MM.1S (cell line): Measurements from ENCODE around the gene KCNG3.

Experiments
- CTCF ChIP-seq: fragments of 300-600 bp; sonication (generic); IDR thresholded peaks from 2 replicates; pipeline ENCODE4 v1.5.1; 2016; ENCODE audit warnings: antibody characterized with exemption, low read length, mixed read lengths
- EZH2 ChIP-seq: fragments of 300-600 bp; sonication (generic); optimal IDR thresholded peaks from 2 replicates; pipeline ENCODE3; 2017; ENCODE audit warnings: low read depth, mild to moderate bottlenecking, antibody characterized with exemption, low read length, mixed read lengths
- EZH2phosphoT487 ChIP-seq: fragments of 300-600 bp; sonication (generic); IDR thresholded peaks from 2 replicates; pipeline ENCODE4 v1.6.1; 2018; ENCODE audit warnings: antibody characterized with exemption, low read length

- no peak for TF ChIP-seq CTCF
- TF ChIP-seq EZH2 = no peak
- no peak for TF ChIP-seq EZH2phosphoT487
Observed at GRCh38 chr2:42404676-42405075, 89.1 kb downstream of the KCNG3 start.
